Natural killer cell (primary cell): ENCODE measurements around the gene MRPL40. TPM values are rescaled to one million over a fixed set of nuclear protein-coding genes. Genes with fewer than 3 reads are reported as not detected.

Experiments
- ATAC-seq, 3 donors: fragments of 150-1000 bp in 2 of 3; fragments of 200-7000 bp in 1 of 3; cut with Tn5 transposase; 1 replicate in 1 of 3; 2 replicates in 2 of 3; pipeline ENCODE4 v1.10.0; 2021; ENCODE audit warnings: mild to moderate bottlenecking in 2 of 3, moderate library complexity in 2 of 3
- DNase-seq, 2 donors: peaks; one replicate each; pipeline versions ENCODE4 v3.0.0 to v3.0.0-alpha.2; 2013 to 2021; ENCODE audit warnings: mixed read lengths in 1 of 2
- H3K27ac ChIP-seq: one replicate; pipeline ENCODE4 v1.5.1; 2013; ENCODE audit warnings: mild to moderate bottlenecking, low read length
- H3K27me3 ChIP-seq: one replicate; pipeline ENCODE4 v1.6.1; 2013; ENCODE audit warnings: low read length; ENCODE audit not compliant: control insufficient read depth, insufficient read depth
- H3K36me3 ChIP-seq: one replicate; pipeline ENCODE4 v1.6.1; 2013; ENCODE audit warnings: low read length; ENCODE audit not compliant: control insufficient read depth, insufficient read depth
- H3K4me1 ChIP-seq: one replicate; pipeline ENCODE4 v1.6.1; 2013; ENCODE audit warnings: low read length; ENCODE audit not compliant: control insufficient read depth, insufficient read depth
- H3K4me3 ChIP-seq: one replicate; pipeline ENCODE4 v1.5.1; 2013; ENCODE audit warnings: low read length
- H3K9me3 ChIP-seq: one replicate; pipeline ENCODE4 v1.6.1; 2013; ENCODE audit warnings: low read length; ENCODE audit not compliant: control insufficient read depth, insufficient read depth
- H3K27ac Mint-ChIP-seq, 2 donors: one replicate each; pipeline ENCODE4 v1.8.0; 2022; ENCODE audit warnings: mild to moderate bottlenecking in 2 of 2, mixed read lengths in 2 of 2, moderate library complexity in 1 of 2
- H3K27me3 Mint-ChIP-seq, 2 donors: one replicate each; pipeline ENCODE4 v1.8.0; 2022; ENCODE audit warnings: low read depth in 2 of 2, mixed read lengths in 2 of 2
- H3K36me3 Mint-ChIP-seq: one replicate; pipeline ENCODE4 v1.8.0; 2022; ENCODE audit warnings: mixed read lengths
- H3K4me1 Mint-ChIP-seq, 2 donors: one replicate each; pipeline ENCODE4 v1.8.0; 2022; ENCODE audit warnings: mixed read lengths in 2 of 2
- H3K4me3 Mint-ChIP-seq: one replicate; pipeline ENCODE4 v1.8.0; 2022; ENCODE audit warnings: mild to moderate bottlenecking, moderate library complexity, mixed read lengths
- H3K9me3 Mint-ChIP-seq, 2 donors: one replicate each; pipeline ENCODE4 v1.8.0; 2022; ENCODE audit warnings: mixed read lengths in 2 of 2
- WGBS: methylation state at CpG from one replicate; pipeline ENCODE4 v1.1.7; 2013; ENCODE audit warnings: missing lambda C conversion rate; ENCODE audit not compliant: insufficient coverage; 5-methylcytosine and 5-hydroxymethylcytosine counted together
- intact Hi-C: fragments of 100-400 bp; cut with micrococcal nuclease; formaldehyde crosslinking; loops from one replicate; pipeline ENCODE4 v1.14.2; 2022
- total RNA-seq, 4 donors: library from RNA; stranded (reverse); fragments of 120-200 nt in 1 of 4; gene quantifications; one replicate each; pipeline versions ENCODE4 v1.2.3 to v1.2.4, GENCODE V29; 2013 to 2022
- TF ChIP-seq, protein P1 (sequence below): fragments of 200-600 bp; IDR thresholded peaks from one replicate; pipeline ENCODE4 v1.8.0; 2022; ENCODE audit warnings: antibody characterized with exemption

The MRPL40 gene
- total RNA-seq, 3 donors from 2014 or later (not counting 1 experiment from before 2014, with no cell fraction given) = 11.6 to 16.7 (median 14.2) TPM

DNA sequence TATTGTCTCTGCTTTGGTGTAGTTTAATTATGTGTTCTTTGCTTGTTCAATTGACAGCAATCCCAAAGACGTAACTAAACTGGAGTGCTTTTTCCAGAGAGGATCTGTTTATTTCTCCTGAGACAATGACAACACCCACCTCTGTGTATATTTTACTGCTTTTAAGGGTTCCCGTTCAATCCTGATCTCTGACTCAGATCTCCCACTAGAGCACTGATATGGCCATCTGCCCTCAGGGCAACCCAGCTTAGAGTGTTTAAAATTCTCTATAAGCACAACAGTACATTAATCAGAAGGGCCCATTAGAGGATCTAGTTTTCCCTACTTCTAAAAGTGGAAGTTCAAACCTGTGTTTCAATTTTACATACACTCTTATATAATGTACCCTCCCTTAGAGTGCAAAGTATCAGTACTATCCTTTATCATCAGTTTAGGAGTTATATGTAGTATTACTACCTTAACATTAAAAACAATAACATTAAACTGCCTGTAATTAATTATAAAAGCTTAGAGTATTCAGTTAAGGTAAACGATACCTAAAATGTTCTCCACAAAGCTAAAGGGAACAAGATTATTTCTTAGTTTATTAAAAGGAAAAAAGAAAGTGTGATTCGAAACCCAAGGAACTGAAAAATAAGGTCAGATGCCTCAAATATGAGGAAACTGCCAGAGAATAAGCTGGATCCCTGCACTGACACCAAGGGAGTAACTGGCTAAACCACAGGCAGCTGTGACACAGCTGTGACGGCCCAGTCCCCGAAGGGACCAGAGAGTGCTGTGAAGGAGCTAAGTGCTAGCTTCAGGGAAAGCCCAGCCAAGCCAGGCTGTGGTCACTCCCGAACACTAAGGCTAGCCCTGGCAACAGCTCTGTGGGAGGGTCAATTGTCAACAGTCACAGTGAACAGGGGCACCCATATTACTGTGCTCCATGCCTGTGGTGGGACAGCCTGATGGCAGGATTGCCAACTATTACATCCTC is 31.4 kb downstream of the MRPL40 start:
- H3K4me1 ChIP-seq = no peaks in the 10 kb centered on the region
- no peaks in the 10 kb centered on the region for H3K4me1 Mint-ChIP-seq
- no peak overlapping the region for H3K27ac ChIP-seq
- ATAC-seq = no peak
- H3K27me3 ChIP-seq = no peaks in the 10 kb centered on the region
- peaks cover 65% of the 10 kb centered on the region for H3K36me3 ChIP-seq
- intact Hi-C loops = no loop called here
- H3K9me3 Mint-ChIP-seq = no peaks in the 10 kb centered on the region
- H3K4me3 Mint-ChIP-seq = no peak overlapping the region
- H3K27me3 Mint-ChIP-seq = no peaks in the 10 kb centered on the region
- DNase-seq = no peak
- 88% methylated on average over 6 of the region's 7 CpGs for WGBS
- TF ChIP-seq, protein P1, sequence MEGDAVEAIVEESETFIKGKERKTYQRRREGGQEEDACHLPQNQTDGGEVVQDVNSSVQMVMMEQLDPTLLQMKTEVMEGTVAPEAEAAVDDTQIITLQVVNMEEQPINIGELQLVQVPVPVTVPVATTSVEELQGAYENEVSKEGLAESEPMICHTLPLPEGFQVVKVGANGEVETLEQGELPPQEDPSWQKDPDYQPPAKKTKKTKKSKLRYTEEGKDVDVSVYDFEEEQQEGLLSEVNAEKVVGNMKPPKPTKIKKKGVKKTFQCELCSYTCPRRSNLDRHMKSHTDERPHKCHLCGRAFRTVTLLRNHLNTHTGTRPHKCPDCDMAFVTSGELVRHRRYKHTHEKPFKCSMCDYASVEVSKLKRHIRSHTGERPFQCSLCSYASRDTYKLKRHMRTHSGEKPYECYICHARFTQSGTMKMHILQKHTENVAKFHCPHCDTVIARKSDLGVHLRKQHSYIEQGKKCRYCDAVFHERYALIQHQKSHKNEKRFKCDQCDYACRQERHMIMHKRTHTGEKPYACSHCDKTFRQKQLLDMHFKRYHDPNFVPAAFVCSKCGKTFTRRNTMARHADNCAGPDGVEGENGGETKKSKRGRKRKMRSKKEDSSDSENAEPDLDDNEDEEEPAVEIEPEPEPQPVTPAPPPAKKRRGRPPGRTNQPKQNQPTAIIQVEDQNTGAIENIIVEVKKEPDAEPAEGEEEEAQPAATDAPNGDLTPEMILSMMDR = no peak
- no peak overlapping the region for H3K4me3 ChIP-seq
- H3K9me3 ChIP-seq = no peaks in the 10 kb centered on the region
- no peak overlapping the region for H3K27ac Mint-ChIP-seq
- peaks cover 2% of the 10 kb centered on the region for H3K36me3 Mint-ChIP-seq

DNA sequence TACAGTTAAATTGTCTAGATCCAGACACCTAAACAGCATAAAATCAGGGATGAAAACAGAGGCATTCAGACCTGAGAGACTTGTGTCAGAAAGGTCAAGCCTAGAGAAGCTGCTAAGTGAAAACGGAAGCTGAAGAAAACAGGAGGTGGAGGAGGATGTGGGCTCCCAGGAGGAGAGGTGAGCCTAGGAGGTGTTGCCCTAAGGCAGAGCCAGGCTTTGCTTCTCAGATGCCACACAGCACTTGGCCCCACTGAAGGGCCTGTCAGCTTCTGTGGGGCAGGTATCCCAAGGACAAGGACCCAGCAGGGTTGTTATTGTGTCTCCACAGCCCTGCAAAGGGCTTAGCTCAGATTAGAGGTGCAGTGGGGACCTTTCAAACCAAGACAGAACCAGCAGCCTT is 32.2 kb downstream of the MRPL40 start:
- ATAC-seq = no peak
- Histone ChIP-seq H3K4me1 (no peaks in the 10 kb centered on the region), H3K27ac (no peak overlapping the region), H3K36me3 (peaks cover 73% of the 10 kb centered on the region), H3K27me3 (no peaks in the 10 kb centered on the region), H3K9me3 (no peaks in the 10 kb centered on the region), H3K4me3 (no peak overlapping the region)
- no peaks in the 10 kb centered on the region for H3K9me3 Mint-ChIP-seq
- H3K27ac Mint-ChIP-seq = no peak overlapping the region
- peaks cover 7% of the 10 kb centered on the region for H3K36me3 Mint-ChIP-seq
- H3K4me3 Mint-ChIP-seq = no peak overlapping the region
- DNase-seq = no peak
- peaks cover 0 to 4% of the 10 kb centered on the region in 2 donors for H3K4me1 Mint-ChIP-seq
- intact Hi-C loops = no loop called here
- TF ChIP-seq, protein P1 = no peak
- no peaks in the 10 kb centered on the region for H3K27me3 Mint-ChIP-seq
- WGBS = 83% methylated on average over 1 of the region's 1 CpG

DNA sequence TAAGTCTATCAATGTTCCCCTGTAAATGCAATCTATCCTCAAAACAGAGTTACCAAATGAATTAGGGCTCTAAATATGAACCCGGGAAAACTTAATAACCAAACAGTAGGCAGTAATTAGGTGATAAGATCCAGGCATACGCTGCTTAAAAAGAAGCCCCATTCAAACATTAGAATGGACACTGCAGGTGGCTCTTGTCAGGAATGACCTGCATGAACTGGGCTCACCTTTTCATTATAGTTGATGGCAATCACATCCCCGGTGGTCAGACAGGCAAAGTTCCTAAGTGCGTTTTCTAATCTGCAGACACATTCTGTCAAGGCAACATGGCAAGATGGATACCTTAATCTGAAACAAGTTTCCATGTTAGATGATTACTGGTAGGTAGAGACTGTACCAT is 32.6 kb downstream of the MRPL40 start:
- intact Hi-C loops = no loop called here
- 95% methylated on average over 4 of the region's 4 CpGs for WGBS
- ATAC-seq (no peak), DNase-seq (no peak)
- no peak overlapping the region for H3K4me3 Mint-ChIP-seq
- TF ChIP-seq, protein P1 = no peak
- Histone ChIP-seq H3K4me1 (no peaks in the 10 kb centered on the region), H3K27me3 (no peaks in the 10 kb centered on the region), H3K4me3 (no peak overlapping the region), H3K36me3 (peaks cover 77% of the 10 kb centered on the region), H3K9me3 (no peaks in the 10 kb centered on the region), H3K27ac (no peak overlapping the region)
- H3K4me1 Mint-ChIP-seq = peaks cover 0 to 7% of the 10 kb centered on the region in 2 donors
- no peaks in the 10 kb centered on the region for H3K9me3 Mint-ChIP-seq
- H3K27ac Mint-ChIP-seq = no peak overlapping the region
- H3K36me3 Mint-ChIP-seq = peaks cover 7% of the 10 kb centered on the region
- H3K27me3 Mint-ChIP-seq = no peaks in the 10 kb centered on the region
